ENCODE results near the gene HK1.
"Not testable (repeated sequence)": the region's sequence is repeated elsewhere in the genome, so short reads cannot be mapped to it uniquely, and the experiment has no call there.

Gene HK1

GRCh38 chr10:69333205-69333604 lies 54.9 kb downstream of the HK1 start:
- Histone ChIP-seq H3K36me3 (ENCODE audit: insufficient read depth, low read length) (peaks cover 8% of the 10 kb centered on the region; the same call in 1 of the 2 replicates), H3K4me2 (ENCODE audit: low read length) (no peak overlapping the region), H2AFZ (ENCODE audit: low read length) (no peak overlapping the region), H3F3A (ENCODE audit: insufficient read depth, low read length) (no peaks in the 10 kb centered on the region), H3K4me1 (ENCODE audit: insufficient read depth, low read length, severe bottlenecking) (peaks cover 37% of the 10 kb centered on the region), H3K9ac (ENCODE audit: low read length) (no peak overlapping the region), H3K9me3 (ENCODE audit: low read length) (no peaks in the 10 kb centered on the region), H3K79me2 (ENCODE audit: insufficient read depth, low read length) (peaks cover 14% of the 10 kb centered on the region), H4K20me1 (ENCODE audit: insufficient read depth, low read length) (no peaks in the 10 kb centered on the region), H3K9me2 (ENCODE audit: low read depth, low read length) (no peaks in the 10 kb centered on the region), H3K4me3 (ENCODE audit: low read depth, low read length, poor library complexity, severe bottlenecking) (no peak overlapping the region), H3K27me3 (ENCODE audit: insufficient read depth, low read length) (no peaks in the 10 kb centered on the region), H3K27ac (ENCODE audit: low read depth, low read length, poor library complexity, severe bottlenecking) (no peak overlapping the region)
- TF ChIP-seq EZH2 (IDR thresholded peaks at IDR 0.05; ENCODE audit: borderline replicate concordance, low read length) (no peak), CTCF (IDR thresholded peaks at IDR 0.05; ENCODE audit: low read length) (no peak)

- H3K27me3 ChIP-seq (ENCODE audit: insufficient read depth, low read length); H3K4me2 ChIP-seq (ENCODE audit: low read length); H3K4me3 ChIP-seq (ENCODE audit: low read depth, low read length, poor library complexity, severe bottlenecking); H3K36me3 ChIP-seq (ENCODE audit: insufficient read depth, low read length); H3K27ac ChIP-seq (ENCODE audit: low read depth, low read length, poor library complexity, severe bottlenecking); H2AFZ ChIP-seq (ENCODE audit: low read length); H3K9ac ChIP-seq (ENCODE audit: low read length); H3K9me2 ChIP-seq (ENCODE audit: low read depth, low read length); H4K20me1 ChIP-seq (ENCODE audit: insufficient read depth, low read length); H3K9me3 ChIP-seq (ENCODE audit: low read length); H3F3A ChIP-seq (ENCODE audit: insufficient read depth, low read length): not testable (repeated sequence)
- H3K79me2 ChIP-seq (ENCODE audit: insufficient read depth, low read length), result peaks cover 16% of the 10 kb centered on the region
- H3K4me1 ChIP-seq (ENCODE audit: insufficient read depth, low read length, severe bottlenecking), result peaks cover 38% of the 10 kb centered on the region
Measured at GRCh38 chr10:69333865-69334301, 55.6 kb downstream of the HK1 start.

- no peak overlapping the region for H2AFZ ChIP-seq (ENCODE audit: low read length)
- H3K4me2 ChIP-seq (ENCODE audit: low read length), result peak overlapping the region; percentile 21; the same call in 1 of the 2 replicates
- no peaks in the 10 kb centered on the region for H4K20me1 ChIP-seq (ENCODE audit: insufficient read depth, low read length)
- no peak overlapping the region; the same call in 1 of the 2 replicates for H3K9ac ChIP-seq (ENCODE audit: low read length)
- no peaks in the 10 kb centered on the region for H3K27me3 ChIP-seq (ENCODE audit: insufficient read depth, low read length)
- H3K4me3 ChIP-seq (ENCODE audit: low read depth, low read length, poor library complexity, severe bottlenecking), result no peak overlapping the region
- no peak for TF ChIP-seq CTCF (IDR thresholded peaks at IDR 0.05; ENCODE audit: low read length)
- no peak for TF ChIP-seq EZH2 (IDR thresholded peaks at IDR 0.05; ENCODE audit: borderline replicate concordance, low read length)
- no peak overlapping the region for H3K27ac ChIP-seq (ENCODE audit: low read depth, low read length, poor library complexity, severe bottlenecking)
- no peaks in the 10 kb centered on the region for H3K9me2 ChIP-seq (ENCODE audit: low read depth, low read length)
- peaks cover 16% of the 10 kb centered on the region for H3K79me2 ChIP-seq (ENCODE audit: insufficient read depth, low read length)
- no peaks in the 10 kb centered on the region for H3F3A ChIP-seq (ENCODE audit: insufficient read depth, low read length)
- H3K36me3 ChIP-seq (ENCODE audit: insufficient read depth, low read length), result peaks cover 8% of the 10 kb centered on the region; the same call in 1 of the 2 replicates
- H3K4me1 ChIP-seq (ENCODE audit: insufficient read depth, low read length, severe bottlenecking), result peaks cover 44% of the 10 kb centered on the region
- no peaks in the 10 kb centered on the region for H3K9me3 ChIP-seq (ENCODE audit: low read length)
Measured at GRCh38 chr10:69334302-69335062, 56.2 kb downstream of the HK1 start.
